H1 (cell line): Measurements from ENCODE around the gene XPO5. TPM values are rescaled to one million over a fixed set of nuclear protein-coding genes. Genes with fewer than 3 reads are reported as not detected.

Source experiments
- CTCF ChIA-PET: fragments of 300-600 bp; sonication (Branson Sonifier 250); formaldehyde crosslinking; loops from one replicate; lab custom pipeline; 2021; ENCODE audit not compliant: partially characterized antibody; lab: Charles Lee
- POLR2A ChIA-PET: fragments of 300-600 bp; sonication (Branson Sonifier 250); formaldehyde crosslinking; loops from one replicate; lab custom pipeline; 2021; ENCODE audit warnings: inconsistent platforms; ENCODE audit not compliant: partially characterized antibody; lab: Charles Lee
- DNase-seq, 2 experiments: peaks; one replicate each; pipeline versions ENCODE4 v3.0.0 to v3.0.0-alpha.2; 2010 to 2022; ENCODE audit warnings: low spot score in 2 of 2, low read depth in 1 of 2, mixed read lengths in 1 of 2
- FAIRE-seq: peaks from 2 replicates; lab custom pipeline; 2011; peaks lifted over from hg19 to GRCh38; lab: Jason Lieb, UNC
- H2AFZ ChIP-seq: 2 replicates; pipeline ENCODE4 v1.8.1; 2012; ENCODE audit warnings: low read length, inconsistent platforms
- H2AK5ac ChIP-seq: 2 replicates; pipeline ENCODE4 v1.6.1; 2013; ENCODE audit warnings: low read depth, low read length
- H2BK120ac ChIP-seq: replicated peaks from 2 replicates; pipeline ENCODE3; 2013; ENCODE audit warnings: low read depth, low read length, inconsistent platforms
- H2BK12ac ChIP-seq: 2 replicates; pipeline ENCODE4 v1.6.1; 2013; ENCODE audit warnings: low read depth, low read length
- H2BK15ac ChIP-seq: 2 replicates; pipeline ENCODE4 v1.6.1; 2013; ENCODE audit warnings: low read length
- H2BK20ac ChIP-seq: 2 replicates; pipeline ENCODE4 v1.6.1; 2013; ENCODE audit warnings: low read length
- H2BK5ac ChIP-seq: 2 replicates; pipeline ENCODE4 v1.6.1; 2013; ENCODE audit warnings: low read depth, low read length
- H3K14ac ChIP-seq: 2 replicates; pipeline ENCODE4 v1.6.1; 2013; ENCODE audit warnings: inconsistent platforms; ENCODE audit not compliant: insufficient read length
- H3K18ac ChIP-seq: 2 replicates; pipeline ENCODE4 v1.6.1; 2013; ENCODE audit warnings: low read length; ENCODE audit errors: extremely low read depth
- H3K23ac ChIP-seq: 2 replicates; pipeline ENCODE4 v1.6.1; 2013; ENCODE audit warnings: inconsistent platforms; ENCODE audit not compliant: insufficient read length
- H3K23me2 ChIP-seq: 2 replicates; pipeline ENCODE4 v1.6.1; 2013; ENCODE audit warnings: low read depth, low read length
- H3K27ac ChIP-seq: 2 replicates; pipeline ENCODE4 v1.6.1; 2011; ENCODE audit warnings: low read depth, low read length, inconsistent platforms
- H3K27me3 ChIP-seq, 4 experiments: replicated peaks in 1 of 4; 1 replicate in 1 of 4; 2 replicates in 3 of 4; pipeline versions ENCODE4 v1.6.1 to v1.8.1; 2011 to 2013; ENCODE audit warnings: low read length in 3 of 4, mild to moderate bottlenecking in 3 of 4, inconsistent platforms in 2 of 4, mixed read lengths in 2 of 4, moderate library complexity in 1 of 4; ENCODE audit not compliant: control insufficient read depth in 3 of 4, insufficient read depth in 3 of 4; ENCODE audit errors: extremely low read depth in 1 of 4
- H3K36me3 ChIP-seq, 4 experiments: 2 replicates each; pipeline versions ENCODE4 v1.6.1 to v1.8.1; 2011 to 2013; ENCODE audit warnings: mild to moderate bottlenecking in 4 of 4, low read length in 3 of 4, moderate library complexity in 2 of 4, control low read depth in 1 of 4, inconsistent platforms in 1 of 4; ENCODE audit not compliant: insufficient read depth in 4 of 4, control insufficient read depth in 2 of 4
- H3K4ac ChIP-seq: replicated peaks from 2 replicates; pipeline ENCODE3; 2013; ENCODE audit warnings: low read length, low read depth, mixed read lengths, inconsistent platforms; ENCODE audit not compliant: insufficient read length
- H3K4me1 ChIP-seq, 4 experiments: replicated peaks in 1 of 4; 1 replicate in 1 of 4; 2 replicates in 3 of 4; pipeline versions ENCODE4 v1.6.1 to v1.8.1; 2011 to 2013; ENCODE audit warnings: low read length in 3 of 4, inconsistent platforms in 2 of 4, mixed read lengths in 1 of 4; ENCODE audit not compliant: insufficient read depth in 4 of 4, control insufficient read depth in 3 of 4
- H3K4me2 ChIP-seq, 2 experiments: 2 replicates each; pipeline versions ENCODE4 v1.6.1 to v1.8.1; 2011 to 2013; ENCODE audit warnings: low read depth in 2 of 2, low read length in 2 of 2, control low read depth in 1 of 2, inconsistent platforms in 1 of 2, mild to moderate bottlenecking in 1 of 2; ENCODE audit not compliant: insufficient read depth in 1 of 2
- H3K4me3 ChIP-seq, 4 experiments: fragments of 200-600, 300-600 bp in 1 of 4; sonication (generic), shearing (Covaris generic), sonication (Bioruptor Twin) in 1 of 4; 2 replicates each; pipeline versions ENCODE4 v1.5.1 to v1.8.1; 2011 to 2016; ENCODE audit warnings: low read length in 4 of 4, low read depth in 3 of 4, control low read depth in 2 of 4, inconsistent platforms in 2 of 4, mild to moderate bottlenecking in 2 of 4, mixed read lengths in 1 of 4, moderate library complexity in 1 of 4; ENCODE audit not compliant: insufficient read depth in 2 of 4; ENCODE audit errors: extremely low read depth in 1 of 4
- H3K56ac ChIP-seq: replicated peaks from 2 replicates; pipeline ENCODE3; 2013; ENCODE audit warnings: low read depth, mild to moderate bottlenecking, mixed read lengths, low read length, inconsistent platforms; ENCODE audit not compliant: insufficient read length
- H3K79me1 ChIP-seq: 2 replicates; pipeline ENCODE4 v1.6.1; 2013; ENCODE audit warnings: low read depth, low read length, control low read depth
- H3K79me2 ChIP-seq, 2 experiments: 2 replicates each; pipeline versions ENCODE4 v1.6.1 to v1.8.1; 2012 to 2013; ENCODE audit warnings: low read length in 2 of 2, mild to moderate bottlenecking in 2 of 2, inconsistent platforms in 1 of 2; ENCODE audit not compliant: insufficient read depth in 2 of 2, control insufficient read depth in 1 of 2
- H3K9ac ChIP-seq, 4 experiments: replicated peaks in 1 of 4; 1 replicate in 1 of 4; 2 replicates in 3 of 4; pipeline versions ENCODE4 v1.6.1 to v1.8.1; 2011 to 2013; ENCODE audit warnings: low read depth in 3 of 4, low read length in 3 of 4, control low read depth in 2 of 4, mild to moderate bottlenecking in 2 of 4, moderate library complexity in 2 of 4, inconsistent platforms in 1 of 4; ENCODE audit errors: extremely low read depth in 1 of 4
- H3K9me3 ChIP-seq, 2 experiments: 2 replicates each; pipeline versions ENCODE4 v1.6.1 to v1.8.1; 2012 to 2013; ENCODE audit warnings: mild to moderate bottlenecking in 2 of 2, moderate library complexity in 2 of 2, control low read depth in 1 of 2, inconsistent platforms in 1 of 2, low read depth in 1 of 2, low read length in 1 of 2, mixed read lengths in 1 of 2; ENCODE audit not compliant: insufficient read depth in 2 of 2
- H4K20me1 ChIP-seq, 2 experiments: replicated peaks in 1 of 2; 2 replicates each; pipeline versions ENCODE3 to v1.8.1; 2011 to 2013; ENCODE audit warnings: inconsistent platforms in 2 of 2, low read length in 2 of 2, mild to moderate bottlenecking in 1 of 2; ENCODE audit not compliant: insufficient read depth in 2 of 2, control insufficient read depth in 1 of 2
- H4K5ac ChIP-seq: 2 replicates; pipeline ENCODE4 v1.6.1; 2013; ENCODE audit warnings: low read length, low read depth, mixed read lengths, inconsistent platforms; ENCODE audit not compliant: insufficient read length
- H4K8ac ChIP-seq: 2 replicates; pipeline ENCODE4 v1.8.0; 2013; ENCODE audit warnings: mild to moderate bottlenecking, moderate library complexity, low read length, inconsistent platforms; ENCODE audit not compliant: insufficient read depth; ENCODE audit errors: extremely low read depth
- H4K91ac ChIP-seq: replicated peaks from 2 replicates; pipeline ENCODE3; 2013; ENCODE audit warnings: low read length, mixed read lengths, inconsistent platforms; ENCODE audit not compliant: insufficient read length
- BCL11A ChIP-seq, 2 experiments: IDR thresholded peaks; one replicate each; pipeline ENCODE4 v1.6.1; 2011; ENCODE audit warnings: low read depth in 2 of 2, low read length in 2 of 2, mild to moderate bottlenecking in 2 of 2
- KDM4A ChIP-seq: IDR thresholded peaks from one replicate; pipeline ENCODE4 v1.7.1; 2012; ENCODE audit warnings: low read depth, mild to moderate bottlenecking, moderate library complexity, low read length, inconsistent platforms; ENCODE audit not compliant: severe bottlenecking
- TBP ChIP-seq: IDR thresholded peaks from 2 replicates; pipeline ENCODE4 v1.6.1; 2011; ENCODE audit warnings: low read depth, low read length, improper control_type of control experiment
- TCF12 ChIP-seq: IDR thresholded peaks from 2 replicates; pipeline ENCODE4 v1.6.1; 2011; ENCODE audit warnings: low read depth, mild to moderate bottlenecking, low read length
- WGBS, 2 experiments: shearing (Covaris generic) in 1 of 2; methylation state at CpG; one replicate each; pipeline versions ENCODE4 v1.1.6 to v1.1.7; 2013 to 2015; ENCODE audit warnings: low lambda C conversion rate in 2 of 2, mixed read lengths in 2 of 2, inconsistent platforms in 1 of 2, low coverage in 1 of 2, missing lambda C conversion rate in 1 of 2; ENCODE audit not compliant: insufficient replicate concordance in 2 of 2, insufficient coverage in 1 of 2, insufficient read length in 1 of 2; ENCODE audit errors: extremely low coverage in 1 of 2, missing lambda C conversion rate in 1 of 2; 5-methylcytosine and 5-hydroxymethylcytosine counted together
- polyA plus RNA-seq, 7 experiments: library from polyadenylated mRNA; depleted of rRNA in 3 of 7; stranded (reverse) in 5 of 7; unstranded in 2 of 7; fragments of >200 nt in 5 of 7; fragments of 200-250 nt in 2 of 7; gene quantifications; 1 replicate in 5 of 7; 2 replicates in 1 of 7; 4 replicates in 1 of 7; pipeline versions ENCODE4 v1.2.1 to v1.2.3, GENCODE V29; 2011 to 2013; ENCODE audit warnings: missing spikeins in 2 of 7, mixed read lengths in 2 of 7
- total RNA-seq: library from RNA; stranded (reverse); fragmentation: NEBNext Ultra II Directional; extraction: Animal tissue kit (Norgen Biotek cat#: 25700); gene quantifications from 2 replicates; pipeline ENCODE4 v1.2.1, GENCODE V29; 2021

The XPO5 gene
- total and polyA plus RNA-seq, 2 of the 8 experiments (the other 6 are each of a cell fraction or from before 2014, with no cell fraction given) = 80.6 to 95.7 TPM

DNA sequence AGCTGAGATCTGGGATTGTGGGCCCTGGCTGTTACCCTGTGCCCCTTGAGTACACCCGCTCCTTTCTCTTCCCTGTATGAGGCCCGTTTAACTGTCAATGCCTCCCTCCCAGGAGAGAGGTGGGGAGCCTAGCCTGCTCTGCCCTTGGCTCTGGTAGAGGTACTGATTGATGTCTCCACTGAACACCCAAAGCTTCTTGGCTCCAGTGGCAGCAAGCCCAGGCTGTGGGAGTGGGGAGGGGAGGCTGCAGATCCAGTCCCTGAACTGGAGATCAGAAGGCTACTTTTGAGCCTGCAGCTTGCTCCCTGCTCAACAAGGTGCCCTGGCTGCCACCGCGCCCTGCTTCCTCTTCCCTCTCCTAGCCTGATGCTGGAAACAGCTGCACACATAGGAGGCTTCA lies 73.2 kb downstream of the XPO5 start:
- H4K5ac ChIP-seq = no peak overlapping the region
- no peak overlapping the region for H3K27ac ChIP-seq
- H3K4me2 ChIP-seq = no peak overlapping the region
- WGBS, 2 experiments = 87% methylated on average over 3 of the region's 4 CpGs; no CpG with 5 or more reads in 1 of the 2 experiments
- no peak overlapping the region for H2BK5ac ChIP-seq
- H3K4me1 ChIP-seq = no peaks in the 10 kb centered on the region
- H2BK15ac ChIP-seq = no peak overlapping the region
- H2BK120ac ChIP-seq = no peak overlapping the region
- no peak overlapping the region for H3K56ac ChIP-seq
- H2BK20ac ChIP-seq = no peak overlapping the region
- no peaks in the 10 kb centered on the region for H3K79me1 ChIP-seq
- TF ChIP-seq TBP (no peak), BCL11A (IDR thresholded peaks at IDR 0.05; ENCODE audit: low read depth in 2 of 2, low read length in 2 of 2) (no peak), TCF12 (no peak), KDM4A (no peak)
- H3K4me3 ChIP-seq = no peak overlapping the region
- no peaks in the 10 kb centered on the region for H3K27me3 ChIP-seq
- H2BK12ac ChIP-seq = no peak overlapping the region
- no peak overlapping the region for H3K4ac ChIP-seq
- peaks cover 19 to 50% (median 40%) of the 10 kb centered on the region in 4 experiments; a peak in 7 of 8 replicates for H3K36me3 ChIP-seq
- DNase-seq (no peak), FAIRE-seq (no peak)
- no peaks in the 10 kb centered on the region for H3K9me3 ChIP-seq
- POLR2A ChIA-PET = interaction anchor here (0.7 to 12.6 kb wide), 5 partner anchors 10 to 147 kb away, joined by 3 to 147 read pairs (median 5); partner anchors contain the start of genes POLR1C and YIPF3
- CTCF ChIA-PET = interaction anchor here (0.8 to 31.7 kb wide), 8 partner anchors 8 to 207 kb away, joined by 3 to 536 read pairs (median 5); partner anchors contain the start of genes DLK2, LRRC73 and TJAP1
- H4K20me1 ChIP-seq = peaks cover 0 to 11% of the 10 kb centered on the region in 2 experiments
- no peak overlapping the region for H2AFZ ChIP-seq
- H3K79me2 ChIP-seq = no peaks in the 10 kb centered on the region
- H3K18ac ChIP-seq = no peak overlapping the region
- no peak overlapping the region for H3K14ac ChIP-seq
- H3K9ac ChIP-seq = no peak overlapping the region
- no peaks in the 10 kb centered on the region for H3K23me2 ChIP-seq
- no peak overlapping the region for H4K8ac ChIP-seq
- H2AK5ac ChIP-seq = no peak overlapping the region
- H4K91ac ChIP-seq = no peak overlapping the region
- no peak overlapping the region for H3K23ac ChIP-seq
